HG02759 (cell line): ENCODE measurements around the gene NUP160.
"Not testable (repeated sequence)": the region's sequence is repeated elsewhere in the genome, so short reads cannot be mapped to it uniquely, and the experiment has no call there.

ENCODE experiments used
- ATAC-seq: cut with Tn5 transposase; IDR thresholded peaks from one replicate; pipeline ENCODE4 v1.9.1; 2021; ENCODE audit warnings: mild to moderate bottlenecking, moderate library complexity; ENCODE audit not compliant: unreplicated experiment

Gene NUP160

DNA sequence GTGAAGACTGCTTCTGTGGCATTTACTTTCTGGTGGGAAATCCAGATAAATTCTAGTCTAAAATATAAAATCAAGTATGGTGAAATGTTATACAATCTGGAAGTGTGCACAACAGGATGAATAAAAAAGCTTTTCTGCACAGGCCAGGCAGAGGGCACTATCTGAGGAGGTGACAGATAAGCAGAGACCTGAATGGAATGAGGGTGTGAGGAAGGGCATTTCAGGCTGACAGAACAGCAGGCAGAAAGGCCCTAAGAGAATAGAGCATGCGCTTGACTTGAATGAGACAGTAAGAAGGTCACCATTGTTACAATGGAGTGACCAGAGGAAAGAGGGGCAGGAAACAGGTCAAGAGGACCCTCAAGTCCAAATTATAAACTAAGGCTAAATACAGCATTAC is 47.4 kb downstream of the NUP160 start:
- no peak for ATAC-seq

DNA sequence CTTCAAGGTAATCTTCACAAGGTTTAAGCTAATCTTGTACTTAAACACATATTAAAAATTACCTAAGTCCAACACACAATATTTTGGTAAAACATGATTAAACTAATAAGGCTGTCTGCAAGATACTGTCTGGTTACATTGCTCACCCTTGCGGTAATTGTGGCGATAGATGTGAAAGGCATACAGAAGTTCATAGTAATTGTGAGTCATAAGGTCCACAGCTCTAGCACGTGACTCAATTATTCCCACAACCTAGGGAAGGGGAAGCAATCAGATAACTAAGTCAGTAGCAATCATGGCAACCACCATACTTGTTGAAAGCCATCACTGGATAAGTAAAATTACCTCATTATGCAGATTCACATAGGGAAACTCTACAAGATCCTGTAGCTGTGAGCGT is 50.5 kb downstream of the NUP160 start:
- no peak for ATAC-seq

DNA sequence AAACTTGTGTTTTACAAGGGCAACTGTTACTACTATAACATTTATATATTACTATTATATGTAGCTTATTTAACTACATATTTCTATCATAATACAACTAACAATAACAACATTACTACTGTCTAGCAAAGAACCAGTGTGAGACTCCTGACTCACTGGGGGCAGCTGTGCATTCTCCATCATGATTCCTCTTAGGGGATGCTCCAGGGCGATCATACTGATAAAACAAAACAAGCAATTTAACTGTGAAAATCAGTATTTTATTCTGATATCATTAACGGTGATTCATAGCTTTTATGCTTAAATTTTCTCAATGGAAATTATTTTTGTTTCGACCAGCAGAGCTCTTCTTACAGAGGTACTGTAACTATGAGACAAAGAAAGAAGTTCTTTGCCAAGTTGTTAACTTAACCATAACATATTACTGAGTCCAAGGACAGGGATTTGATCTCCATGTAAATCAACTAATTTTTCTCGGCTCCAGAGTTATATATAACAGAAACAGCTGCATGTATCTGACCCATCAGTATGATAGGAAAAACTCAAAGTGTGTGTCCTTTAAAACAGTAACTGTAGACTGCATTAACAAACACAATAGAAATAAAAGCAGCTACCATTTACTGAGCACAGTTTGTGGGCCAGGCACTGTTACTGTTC is 56.2 kb downstream of the NUP160 start:
- ATAC-seq = no peak

DNA sequence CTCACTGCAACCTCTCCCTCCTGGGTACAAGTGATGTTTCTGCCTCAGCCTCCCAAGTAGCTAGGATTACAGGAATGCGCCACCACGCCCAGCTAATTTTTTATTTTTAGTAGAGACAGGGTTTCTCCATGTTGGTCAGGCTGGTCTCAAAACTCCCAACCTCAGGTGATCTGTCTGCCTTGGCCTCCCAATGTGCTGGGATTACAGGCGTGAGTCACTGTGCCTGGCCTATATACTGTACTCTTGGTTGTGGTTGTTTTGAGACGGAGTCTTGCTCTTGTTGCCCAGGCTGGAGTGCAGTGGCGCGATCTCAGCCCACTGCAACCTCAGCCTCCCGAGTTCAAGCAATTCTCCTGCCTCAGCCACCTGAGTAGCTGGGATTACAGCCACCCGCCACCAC is 58.1 kb downstream of the NUP160 start:
- ATAC-seq = not testable (repeated sequence)

DNA sequence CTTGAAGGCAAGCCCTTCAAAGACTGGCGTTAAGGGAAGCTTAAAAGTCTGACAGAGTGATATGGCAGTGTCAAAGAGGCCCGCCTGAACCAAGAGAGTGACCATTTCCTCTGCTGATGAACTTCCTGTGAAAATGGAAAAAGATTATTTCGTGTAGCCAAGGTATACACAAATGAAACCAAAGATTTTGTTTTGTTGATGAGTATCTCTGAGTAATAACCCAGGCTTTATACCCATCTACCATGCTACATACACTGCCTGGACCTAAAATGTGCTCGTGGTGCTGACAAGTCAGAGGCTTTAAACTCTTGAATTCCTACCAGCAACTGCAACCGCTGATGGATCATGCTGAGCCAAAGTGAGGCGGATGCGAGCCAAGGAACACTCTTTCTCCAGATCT is 60.0 kb downstream of the NUP160 start:
- no peak for ATAC-seq

DNA sequence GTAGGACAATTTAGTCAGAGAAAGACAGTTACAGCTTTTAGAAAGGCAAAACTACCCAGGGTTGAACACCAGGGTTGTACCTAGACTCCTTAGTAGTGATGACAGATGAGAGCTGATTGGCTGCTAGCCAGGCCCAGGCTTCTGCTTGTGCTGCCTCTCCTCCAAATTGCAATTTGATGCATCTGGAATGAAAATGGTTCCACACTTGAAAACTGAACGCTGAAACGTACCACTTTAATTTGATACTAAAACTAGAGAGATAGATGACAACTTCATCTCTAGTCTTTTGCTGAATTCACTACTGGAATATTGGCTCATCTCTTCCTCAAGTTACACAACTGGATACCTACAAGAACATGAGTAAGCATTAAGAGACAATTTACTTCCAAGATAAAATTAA is 61.8 kb downstream of the NUP160 start:
- ATAC-seq = no peak

DNA sequence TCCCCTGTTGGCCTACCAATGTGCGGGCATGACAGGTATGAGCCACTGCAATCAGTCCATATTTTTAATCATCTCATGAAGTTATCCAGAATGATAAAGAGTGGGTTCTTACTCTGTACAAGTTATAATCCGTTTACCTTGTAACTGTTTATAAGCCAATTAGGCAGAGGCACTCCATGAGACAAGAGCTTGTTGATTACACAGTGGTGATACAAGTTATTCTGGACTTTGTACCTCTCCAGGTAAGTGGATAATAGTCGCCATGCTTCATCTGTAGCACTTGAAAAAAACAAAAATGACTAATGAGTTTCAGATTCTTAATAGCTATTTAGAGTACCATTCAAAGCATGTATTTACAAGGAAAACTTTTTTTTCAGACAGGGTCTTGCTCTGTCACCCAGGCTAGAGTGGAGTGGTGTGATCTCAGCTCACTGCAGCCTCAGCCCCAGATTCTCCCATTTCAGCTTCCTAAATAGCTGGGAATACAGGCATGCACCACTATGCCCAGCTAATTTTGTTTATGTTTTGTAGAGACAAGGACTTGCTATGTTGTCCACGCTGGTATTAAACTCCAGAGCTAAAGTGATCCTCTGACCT is 63.3 kb downstream of the NUP160 start:
- no peak for ATAC-seq

DNA sequence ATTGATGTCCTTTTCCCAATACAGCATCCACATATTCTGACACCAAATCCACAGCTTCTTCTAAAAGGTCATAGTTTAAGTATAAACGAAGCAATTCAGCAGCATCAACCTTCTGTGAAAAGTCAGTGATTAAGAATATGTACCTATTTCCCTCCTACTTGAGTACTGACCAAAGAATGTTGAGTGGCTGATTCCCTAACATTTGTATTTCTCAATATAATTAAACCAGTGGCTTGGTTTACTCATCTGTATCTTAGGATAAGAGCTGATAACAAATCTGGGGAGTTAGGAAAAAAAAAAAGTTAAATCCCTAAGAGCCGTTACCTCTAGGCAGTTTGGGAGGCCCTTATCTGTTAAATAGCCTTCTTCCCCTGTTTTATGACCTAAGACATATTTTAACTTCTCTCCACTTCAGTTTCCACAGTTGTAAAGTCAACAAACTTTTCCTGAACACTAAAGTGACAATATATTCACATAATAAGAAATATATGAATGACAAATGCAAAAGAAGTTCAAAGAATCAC is 65.0 kb downstream of the NUP160 start:
- no peak for ATAC-seq

DNA sequence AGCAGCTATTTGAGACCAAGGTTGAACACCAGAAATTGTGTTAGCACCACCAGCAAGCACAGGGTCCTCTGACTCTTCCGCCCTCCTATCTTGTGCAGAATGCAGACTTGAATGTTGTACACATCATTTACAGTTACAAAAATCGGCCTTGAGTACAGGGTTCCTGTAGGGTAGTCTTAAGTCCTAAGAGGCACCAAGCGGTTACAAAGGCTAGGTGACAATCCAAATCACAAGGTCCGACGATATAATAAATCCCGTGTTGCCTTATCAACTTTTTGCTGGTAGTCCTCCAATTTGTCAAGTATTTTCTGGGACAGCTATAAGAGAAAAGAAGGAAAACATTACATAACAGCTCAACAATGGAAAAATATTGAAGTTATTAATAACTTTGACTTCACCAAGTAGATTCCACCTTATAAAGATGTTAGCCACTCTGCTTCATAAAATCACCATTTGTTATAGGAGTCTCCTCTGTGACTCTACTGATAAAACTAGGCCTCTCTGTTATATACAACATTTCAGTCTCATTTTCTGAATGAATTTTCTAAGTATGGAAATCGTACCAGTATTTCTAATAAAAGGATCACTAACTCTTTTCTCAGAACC is 69.2 kb downstream of the NUP160 start:
- no peak for ATAC-seq

DNA sequence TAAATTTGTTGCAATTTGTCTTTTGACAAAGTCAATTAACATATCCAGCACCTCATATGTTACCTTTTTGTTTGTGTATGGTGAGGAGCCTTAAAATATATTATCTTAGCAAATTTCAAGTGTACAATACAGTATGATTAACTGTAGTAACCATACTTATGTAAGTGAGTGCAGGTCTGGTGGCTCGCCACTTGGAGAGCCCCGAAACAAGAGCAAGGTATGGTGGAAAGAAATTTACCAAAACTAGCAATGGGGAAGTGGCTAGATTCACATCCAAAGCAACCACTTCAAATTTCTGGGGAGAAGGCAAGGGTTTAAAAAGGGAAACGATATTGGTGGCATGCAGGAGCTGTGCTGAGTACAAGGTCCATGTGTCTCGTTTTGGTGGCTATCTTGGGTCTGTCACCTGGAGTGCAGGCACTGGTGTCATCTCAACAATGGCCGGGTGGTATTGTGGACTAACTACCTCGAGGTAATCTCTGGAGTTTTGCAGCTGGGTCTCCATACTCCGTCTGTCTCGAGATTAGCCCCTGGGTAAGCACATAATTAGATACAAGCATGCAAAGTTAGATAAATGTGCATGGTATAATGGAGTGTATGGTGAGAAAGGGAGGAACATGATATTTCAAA is 72.8 kb downstream of the NUP160 start:
- no peak for ATAC-seq

DNA sequence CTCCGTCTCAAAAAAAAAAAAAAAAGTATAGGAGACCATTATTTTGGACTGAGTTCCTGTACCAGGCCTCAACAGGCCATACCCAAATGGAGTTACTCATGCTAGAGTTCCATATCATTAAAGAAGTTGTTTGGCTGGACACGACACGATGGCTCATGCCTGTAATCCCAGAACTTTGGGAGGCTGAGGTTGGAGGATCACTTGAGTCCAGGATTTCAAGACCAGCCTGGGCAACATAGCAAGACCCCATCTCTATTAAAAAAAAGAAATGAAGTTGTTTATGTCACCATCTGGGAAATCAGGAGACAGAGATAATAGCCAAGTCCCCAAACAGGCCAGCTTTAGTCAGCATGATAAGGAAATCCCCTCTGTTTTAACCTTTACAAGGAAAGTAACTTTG is 74.3 kb downstream of the NUP160 start:
- no peak for ATAC-seq

DNA sequence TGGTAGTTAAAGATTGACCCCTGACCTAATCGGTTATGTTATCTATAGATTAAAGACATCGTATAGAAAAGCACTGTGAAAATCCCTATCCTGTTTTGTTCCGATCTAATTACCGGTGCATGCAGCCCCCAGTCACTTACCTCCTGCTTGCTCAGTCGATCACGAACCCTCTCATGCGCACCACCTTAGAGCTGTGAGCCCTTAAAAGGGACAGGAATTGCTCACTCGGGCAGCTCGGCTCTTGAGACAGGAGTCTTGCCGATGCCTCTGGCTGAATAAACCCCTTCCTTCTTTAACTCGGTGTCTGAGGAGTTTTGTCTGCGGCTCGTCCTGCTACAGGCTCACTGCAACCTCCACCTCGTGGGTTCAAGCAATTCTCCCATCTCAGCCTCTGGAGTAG is 78.6 kb downstream of the NUP160 start:
- not testable (repeated sequence) for ATAC-seq

DNA sequence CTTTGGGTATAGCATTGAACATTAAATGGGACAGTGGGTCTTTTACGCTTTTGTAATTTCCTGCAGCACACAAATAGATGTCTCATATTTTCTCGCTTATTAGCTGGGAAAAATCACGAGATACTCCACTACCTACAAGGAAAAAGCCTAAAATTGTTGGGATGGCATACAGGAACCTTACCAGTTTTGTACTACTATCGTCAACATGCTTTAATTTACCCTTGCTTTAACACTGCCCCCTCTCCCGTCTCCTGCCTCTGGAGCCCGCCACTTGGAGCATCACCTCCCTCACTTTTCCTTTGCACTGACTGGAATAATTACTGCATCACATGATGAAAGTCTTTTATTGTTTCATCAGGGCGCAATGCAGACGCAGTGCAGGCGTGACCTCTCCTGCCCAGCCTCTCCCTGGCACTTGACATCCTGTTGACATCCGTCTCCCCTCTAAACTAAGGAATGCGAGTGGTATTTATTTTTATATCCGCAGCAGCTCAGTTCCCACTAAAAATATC is 80.0 kb downstream of the NUP160 start:
- no peak for ATAC-seq

DNA sequence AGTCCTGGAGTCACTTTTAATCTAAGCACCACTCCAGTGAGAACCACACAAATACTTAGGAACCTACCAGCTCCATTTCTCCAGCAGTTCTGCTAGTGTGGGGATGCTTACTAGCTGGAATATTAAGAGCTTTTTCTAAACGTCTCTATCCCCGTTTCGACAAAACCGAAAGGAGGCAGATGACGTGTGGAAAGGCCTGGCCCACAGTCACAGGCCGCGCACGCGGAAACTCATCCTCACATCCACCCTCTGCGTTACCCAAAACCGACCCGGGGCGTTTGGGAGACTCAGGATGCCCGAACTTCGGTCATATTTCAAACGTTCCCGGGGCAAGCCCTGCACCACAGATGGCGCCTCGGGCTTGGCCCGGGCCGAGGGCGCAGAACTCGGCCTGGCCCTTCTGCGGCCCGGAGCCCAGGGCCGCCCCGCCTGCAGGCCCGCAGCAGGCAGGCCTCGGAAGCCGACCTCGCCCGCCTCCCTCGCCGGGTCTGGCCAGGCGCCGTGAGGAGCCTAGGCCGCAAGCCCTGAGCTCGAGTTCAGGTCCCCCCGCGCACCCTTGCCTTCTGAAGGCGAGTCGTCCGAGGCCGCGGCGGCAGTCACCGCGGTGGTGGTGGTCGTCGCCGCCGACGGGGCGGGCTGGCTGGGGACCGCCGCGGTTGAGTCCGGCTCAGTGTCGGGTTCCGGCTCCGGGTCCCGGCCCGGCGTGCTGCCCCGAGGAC is 81.5 kb downstream of the NUP160 start:
- peak; percentile 39 for ATAC-seq

DNA sequence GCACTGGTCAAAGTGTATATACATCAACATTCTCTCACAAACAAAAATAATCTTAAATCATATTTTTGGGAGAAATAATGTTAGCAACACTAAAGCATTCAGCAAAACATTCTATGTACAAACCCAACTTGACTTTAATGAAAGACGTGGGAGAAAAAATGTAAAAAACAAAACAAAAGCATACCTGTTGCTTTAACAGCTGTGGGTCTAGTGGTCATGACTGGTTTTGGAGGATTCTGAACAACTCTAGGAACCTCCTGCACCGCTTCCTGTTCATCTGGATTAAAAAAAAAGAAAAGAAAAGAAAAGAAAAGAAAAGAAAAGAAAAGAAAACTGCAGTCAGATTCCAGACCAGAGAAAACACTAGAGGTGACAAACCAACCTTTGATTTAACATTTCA is 83.1 kb downstream of the NUP160 start:
- ATAC-seq = no peak

DNA sequence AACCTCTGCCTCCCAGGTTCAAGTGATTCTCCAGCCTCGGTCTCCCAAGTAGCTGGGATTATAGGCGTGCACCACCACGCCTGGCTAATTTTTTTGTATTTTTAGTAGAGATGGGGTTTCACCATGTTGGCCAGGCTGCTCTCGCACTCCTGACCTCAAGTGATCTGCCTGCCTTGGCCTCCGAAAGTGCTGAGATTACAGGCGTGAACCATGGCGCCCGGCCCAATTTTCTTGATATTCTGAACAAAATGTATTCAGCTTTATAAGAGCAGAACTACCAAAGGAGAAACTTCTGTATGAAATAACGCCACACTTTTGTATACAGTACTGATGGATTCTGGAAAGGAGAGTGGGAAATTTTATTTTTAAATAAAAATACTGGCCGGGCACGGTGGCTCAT is 88.9 kb downstream of the NUP160 start:
- ATAC-seq = not testable (repeated sequence)

DNA sequence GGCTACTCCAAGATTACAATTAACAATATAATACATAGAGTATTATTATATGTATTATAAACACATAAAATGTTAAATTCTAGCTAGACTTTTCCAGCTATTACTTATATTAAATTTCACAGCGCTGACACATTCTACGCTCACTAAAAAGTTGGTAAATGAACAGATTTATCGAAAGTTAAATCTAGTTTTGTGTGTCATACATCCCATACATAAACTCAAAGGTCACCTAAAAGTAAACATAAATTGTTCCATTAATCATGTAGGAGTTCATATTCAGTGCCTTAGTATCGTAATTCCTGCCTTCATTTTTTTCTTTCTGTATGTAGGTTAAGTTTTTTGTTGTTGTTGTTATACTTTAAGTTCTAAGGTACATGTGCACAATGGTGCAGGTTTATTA is 91.9 kb downstream of the NUP160 start:
- ATAC-seq = no peak

DNA sequence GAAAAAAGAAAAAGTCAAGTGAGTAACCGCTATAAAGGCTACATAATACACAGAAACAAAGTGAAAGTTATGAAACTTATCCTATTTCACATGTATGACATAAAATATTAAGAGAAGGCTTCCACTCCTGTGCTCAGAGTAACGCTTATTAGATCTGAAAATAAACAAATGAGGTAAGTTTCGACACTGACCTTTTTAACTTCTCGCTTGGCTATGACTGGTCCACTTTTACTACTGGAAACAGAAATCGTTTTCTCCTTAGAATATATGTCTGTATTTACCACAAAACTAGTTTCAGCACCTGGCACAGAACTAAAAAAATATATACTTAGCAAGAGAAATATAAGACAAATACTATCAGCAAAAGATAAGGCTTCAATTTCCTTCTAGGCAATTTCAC is 97.4 kb downstream of the NUP160 start:
- no peak for ATAC-seq

DNA sequence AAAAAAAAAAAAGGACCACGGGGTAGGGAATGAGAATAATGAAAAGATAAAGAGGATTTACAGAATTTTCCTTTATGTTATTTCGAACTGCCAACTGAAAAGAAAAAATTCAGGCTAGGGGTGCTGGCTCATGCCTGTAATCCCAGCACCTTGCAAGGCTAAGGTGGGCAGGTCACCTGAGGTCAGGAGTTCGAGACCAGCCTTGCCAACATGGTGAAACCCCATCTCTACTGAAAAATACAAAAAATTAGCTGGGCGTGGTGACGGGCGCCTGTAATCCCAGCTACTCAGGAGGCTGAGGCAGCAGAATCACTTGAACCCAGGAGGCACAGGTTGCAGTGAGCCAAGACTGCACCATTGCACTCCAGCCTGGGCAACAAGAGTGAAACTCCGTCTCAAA is 105.7 kb downstream of the NUP160 start:
- ATAC-seq = not testable (repeated sequence)

DNA sequence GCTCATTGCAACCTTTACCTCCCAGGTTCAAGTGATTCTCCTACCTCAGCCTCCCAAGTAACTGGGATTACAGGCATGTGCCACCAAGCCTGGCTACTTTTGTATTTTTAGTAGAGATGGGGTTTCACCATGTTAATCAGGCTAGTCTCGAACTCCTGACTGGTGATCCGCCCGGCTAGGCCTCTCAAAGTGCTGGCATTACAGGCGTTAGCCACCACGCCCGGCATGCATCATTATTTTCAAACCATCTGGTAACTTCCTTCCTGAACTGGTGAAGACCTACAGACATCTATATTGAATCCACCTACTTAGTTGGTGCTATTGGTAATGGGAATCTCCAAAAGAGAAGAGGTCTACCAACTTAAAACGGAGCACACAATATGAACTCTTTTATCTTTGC is 110.3 kb downstream of the NUP160 start:
- ATAC-seq = not testable (repeated sequence)

DNA sequence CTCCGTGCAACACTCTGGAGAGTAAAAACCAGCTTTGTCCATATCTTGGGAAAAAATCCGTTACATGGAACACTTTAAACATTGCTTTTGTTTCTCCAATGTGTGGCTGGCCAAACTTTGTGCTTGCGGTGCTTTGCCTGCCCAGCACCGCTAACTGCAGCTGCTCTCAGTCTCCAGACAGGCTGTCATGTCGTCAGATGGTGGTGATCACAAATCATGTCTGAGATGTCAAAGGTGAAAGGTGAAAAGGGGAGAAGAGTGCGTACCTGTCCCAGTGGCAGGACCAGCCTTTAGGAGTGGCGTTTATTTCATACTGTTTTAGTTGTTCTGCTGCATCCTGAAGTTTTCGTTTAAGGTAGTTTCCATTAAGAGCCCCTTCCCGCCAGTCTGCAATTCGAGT is 115.9 kb downstream of the NUP160 start:
- ATAC-seq = no peak
